H1 (cell line): ENCODE measurements around the gene GPD1L. TPM values are rescaled to one million over a fixed set of nuclear protein-coding genes. Genes with fewer than 3 reads are reported as not detected.

Experiments
- CTCF ChIA-PET: fragments of 300-600 bp; sonication (Branson Sonifier 250); formaldehyde crosslinking; loops from one replicate; lab custom pipeline; 2021; ENCODE audit not compliant: partially characterized antibody; lab: Charles Lee
- POLR2A ChIA-PET: fragments of 300-600 bp; sonication (Branson Sonifier 250); formaldehyde crosslinking; loops from one replicate; lab custom pipeline; 2021; ENCODE audit warnings: inconsistent platforms; ENCODE audit not compliant: partially characterized antibody; lab: Charles Lee
- DNase-seq, 2 experiments: peaks; one replicate each; pipeline versions ENCODE4 v3.0.0 to v3.0.0-alpha.2; 2010 to 2022; ENCODE audit warnings: low spot score in 2 of 2, low read depth in 1 of 2, mixed read lengths in 1 of 2
- FAIRE-seq: peaks from 2 replicates; lab custom pipeline; 2011; peaks lifted over from hg19 to GRCh38; lab: Jason Lieb, UNC
- H2AFZ ChIP-seq: 2 replicates; pipeline ENCODE4 v1.8.1; 2012; ENCODE audit warnings: low read length, inconsistent platforms
- H2AK5ac ChIP-seq: 2 replicates; pipeline ENCODE4 v1.6.1; 2013; ENCODE audit warnings: low read depth, low read length
- H2BK120ac ChIP-seq: replicated peaks from 2 replicates; pipeline ENCODE3; 2013; ENCODE audit warnings: low read depth, low read length, inconsistent platforms
- H2BK12ac ChIP-seq: 2 replicates; pipeline ENCODE4 v1.6.1; 2013; ENCODE audit warnings: low read depth, low read length
- H2BK15ac ChIP-seq: 2 replicates; pipeline ENCODE4 v1.6.1; 2013; ENCODE audit warnings: low read length
- H2BK20ac ChIP-seq: 2 replicates; pipeline ENCODE4 v1.6.1; 2013; ENCODE audit warnings: low read length
- H2BK5ac ChIP-seq: 2 replicates; pipeline ENCODE4 v1.6.1; 2013; ENCODE audit warnings: low read depth, low read length
- H3K14ac ChIP-seq: 2 replicates; pipeline ENCODE4 v1.6.1; 2013; ENCODE audit warnings: inconsistent platforms; ENCODE audit not compliant: insufficient read length
- H3K18ac ChIP-seq: 2 replicates; pipeline ENCODE4 v1.6.1; 2013; ENCODE audit warnings: low read length; ENCODE audit errors: extremely low read depth
- H3K23ac ChIP-seq: 2 replicates; pipeline ENCODE4 v1.6.1; 2013; ENCODE audit warnings: inconsistent platforms; ENCODE audit not compliant: insufficient read length
- H3K23me2 ChIP-seq: 2 replicates; pipeline ENCODE4 v1.6.1; 2013; ENCODE audit warnings: low read depth, low read length
- H3K27ac ChIP-seq: 2 replicates; pipeline ENCODE4 v1.6.1; 2011; ENCODE audit warnings: low read depth, low read length, inconsistent platforms
- H3K27me3 ChIP-seq, 4 experiments: replicated peaks in 1 of 4; 1 replicate in 1 of 4; 2 replicates in 3 of 4; pipeline versions ENCODE4 v1.6.1 to v1.8.1; 2011 to 2013; ENCODE audit warnings: low read length in 3 of 4, mild to moderate bottlenecking in 3 of 4, inconsistent platforms in 2 of 4, mixed read lengths in 2 of 4, moderate library complexity in 1 of 4; ENCODE audit not compliant: control insufficient read depth in 3 of 4, insufficient read depth in 3 of 4; ENCODE audit errors: extremely low read depth in 1 of 4
- H3K36me3 ChIP-seq, 4 experiments: 2 replicates each; pipeline versions ENCODE4 v1.6.1 to v1.8.1; 2011 to 2013; ENCODE audit warnings: mild to moderate bottlenecking in 4 of 4, low read length in 3 of 4, moderate library complexity in 2 of 4, control low read depth in 1 of 4, inconsistent platforms in 1 of 4; ENCODE audit not compliant: insufficient read depth in 4 of 4, control insufficient read depth in 2 of 4
- H3K4ac ChIP-seq: replicated peaks from 2 replicates; pipeline ENCODE3; 2013; ENCODE audit warnings: low read length, low read depth, mixed read lengths, inconsistent platforms; ENCODE audit not compliant: insufficient read length
- H3K4me1 ChIP-seq, 4 experiments: replicated peaks in 1 of 4; 1 replicate in 1 of 4; 2 replicates in 3 of 4; pipeline versions ENCODE4 v1.6.1 to v1.8.1; 2011 to 2013; ENCODE audit warnings: low read length in 3 of 4, inconsistent platforms in 2 of 4, mixed read lengths in 1 of 4; ENCODE audit not compliant: insufficient read depth in 4 of 4, control insufficient read depth in 3 of 4
- H3K4me2 ChIP-seq, 2 experiments: 2 replicates each; pipeline versions ENCODE4 v1.6.1 to v1.8.1; 2011 to 2013; ENCODE audit warnings: low read depth in 2 of 2, low read length in 2 of 2, control low read depth in 1 of 2, inconsistent platforms in 1 of 2, mild to moderate bottlenecking in 1 of 2; ENCODE audit not compliant: insufficient read depth in 1 of 2
- H3K4me3 ChIP-seq, 4 experiments: fragments of 200-600, 300-600 bp in 1 of 4; sonication (generic), shearing (Covaris generic), sonication (Bioruptor Twin) in 1 of 4; 2 replicates each; pipeline versions ENCODE4 v1.5.1 to v1.8.1; 2011 to 2016; ENCODE audit warnings: low read length in 4 of 4, low read depth in 3 of 4, control low read depth in 2 of 4, inconsistent platforms in 2 of 4, mild to moderate bottlenecking in 2 of 4, mixed read lengths in 1 of 4, moderate library complexity in 1 of 4; ENCODE audit not compliant: insufficient read depth in 2 of 4; ENCODE audit errors: extremely low read depth in 1 of 4
- H3K56ac ChIP-seq: replicated peaks from 2 replicates; pipeline ENCODE3; 2013; ENCODE audit warnings: low read depth, mild to moderate bottlenecking, mixed read lengths, low read length, inconsistent platforms; ENCODE audit not compliant: insufficient read length
- H3K79me1 ChIP-seq: 2 replicates; pipeline ENCODE4 v1.6.1; 2013; ENCODE audit warnings: low read depth, low read length, control low read depth
- H3K79me2 ChIP-seq, 2 experiments: 2 replicates each; pipeline versions ENCODE4 v1.6.1 to v1.8.1; 2012 to 2013; ENCODE audit warnings: low read length in 2 of 2, mild to moderate bottlenecking in 2 of 2, inconsistent platforms in 1 of 2; ENCODE audit not compliant: insufficient read depth in 2 of 2, control insufficient read depth in 1 of 2
- H3K9ac ChIP-seq, 4 experiments: replicated peaks in 1 of 4; 1 replicate in 1 of 4; 2 replicates in 3 of 4; pipeline versions ENCODE4 v1.6.1 to v1.8.1; 2011 to 2013; ENCODE audit warnings: low read depth in 3 of 4, low read length in 3 of 4, control low read depth in 2 of 4, mild to moderate bottlenecking in 2 of 4, moderate library complexity in 2 of 4, inconsistent platforms in 1 of 4; ENCODE audit errors: extremely low read depth in 1 of 4
- H3K9me3 ChIP-seq, 2 experiments: 2 replicates each; pipeline versions ENCODE4 v1.6.1 to v1.8.1; 2012 to 2013; ENCODE audit warnings: mild to moderate bottlenecking in 2 of 2, moderate library complexity in 2 of 2, control low read depth in 1 of 2, inconsistent platforms in 1 of 2, low read depth in 1 of 2, low read length in 1 of 2, mixed read lengths in 1 of 2; ENCODE audit not compliant: insufficient read depth in 2 of 2
- H4K20me1 ChIP-seq, 2 experiments: replicated peaks in 1 of 2; 2 replicates each; pipeline versions ENCODE3 to v1.8.1; 2011 to 2013; ENCODE audit warnings: inconsistent platforms in 2 of 2, low read length in 2 of 2, mild to moderate bottlenecking in 1 of 2; ENCODE audit not compliant: insufficient read depth in 2 of 2, control insufficient read depth in 1 of 2
- H4K5ac ChIP-seq: 2 replicates; pipeline ENCODE4 v1.6.1; 2013; ENCODE audit warnings: low read length, low read depth, mixed read lengths, inconsistent platforms; ENCODE audit not compliant: insufficient read length
- H4K8ac ChIP-seq: 2 replicates; pipeline ENCODE4 v1.8.0; 2013; ENCODE audit warnings: mild to moderate bottlenecking, moderate library complexity, low read length, inconsistent platforms; ENCODE audit not compliant: insufficient read depth; ENCODE audit errors: extremely low read depth
- H4K91ac ChIP-seq: replicated peaks from 2 replicates; pipeline ENCODE3; 2013; ENCODE audit warnings: low read length, mixed read lengths, inconsistent platforms; ENCODE audit not compliant: insufficient read length
- BRCA1 ChIP-seq: IDR thresholded peaks from 2 replicates; pipeline ENCODE4 v1.6.1; 2012; ENCODE audit warnings: low read depth, low read length, improper control_type of control experiment
- HDAC6 ChIP-seq: IDR thresholded peaks from one replicate; pipeline ENCODE4 v1.7.1; 2012; ENCODE audit warnings: low read depth, mild to moderate bottlenecking, inconsistent platforms, low read length, moderate library complexity
- SIN3A ChIP-seq, 2 experiments: IDR thresholded peaks in 1 of 2; conservative IDR thresholded peaks in 1 of 2; 2 replicates each; pipeline ENCODE4 v1.6.1; 2011 to 2012; ENCODE audit warnings: low read length in 2 of 2, improper control_type of control experiment in 1 of 2, low read depth in 1 of 2, mild to moderate bottlenecking in 1 of 2
- USF2 ChIP-seq: IDR thresholded peaks from 2 replicates; pipeline ENCODE4 v1.6.1; 2011; ENCODE audit warnings: low read length, improper control_type of control experiment
- whole genome bisulfite sequencing, 2 experiments: shearing (Covaris generic) in 1 of 2; methylation state at CpG; one replicate each; pipeline versions ENCODE4 v1.1.6 to v1.1.7; 2013 to 2015; ENCODE audit warnings: low lambda C conversion rate in 2 of 2, mixed read lengths in 2 of 2, inconsistent platforms in 1 of 2, low coverage in 1 of 2, missing lambda C conversion rate in 1 of 2; ENCODE audit not compliant: insufficient replicate concordance in 2 of 2, insufficient coverage in 1 of 2, insufficient read length in 1 of 2; ENCODE audit errors: extremely low coverage in 1 of 2, missing lambda C conversion rate in 1 of 2; 5-methylcytosine and 5-hydroxymethylcytosine counted together
- polyA plus RNA-seq, 7 experiments: library from polyadenylated mRNA; depleted of rRNA in 3 of 7; stranded (reverse) in 5 of 7; unstranded in 2 of 7; fragments of >200 nt in 5 of 7; fragments of 200-250 nt in 2 of 7; gene quantifications; 1 replicate in 5 of 7; 2 replicates in 1 of 7; 4 replicates in 1 of 7; pipeline versions ENCODE4 v1.2.1 to v1.2.3, GENCODE V29; 2011 to 2013; ENCODE audit warnings: missing spikeins in 2 of 7, mixed read lengths in 2 of 7
- total RNA-seq: library from RNA; stranded (reverse); fragmentation: NEBNext Ultra II Directional; extraction: Animal tissue kit (Norgen Biotek cat#: 25700); gene quantifications from 2 replicates; pipeline ENCODE4 v1.2.1, GENCODE V29; 2021

The GPD1L gene
- total and polyA plus RNA-seq, 2 of the 8 experiments (the other 6 are each of a cell fraction or from before 2014, with no cell fraction given) = 2.4 to 8.4 TPM

GRCh38 chr3:32095431-32095830 is 11.0 kb upstream of the GPD1L start:
- Histone ChIP-seq H3K9me3 (peaks cover 0 to 4% of the 10 kb centered on the region in 2 experiments; a peak in 1 of 4 replicates), H2BK120ac (no peak overlapping the region), H4K8ac (no peak overlapping the region), H2BK5ac (no peak overlapping the region), H4K5ac (no peak overlapping the region), H3K79me1 (no peaks in the 10 kb centered on the region), H3K4me1 (no peaks in the 10 kb centered on the region), H4K91ac (no peak overlapping the region), H3K4me3 (no peak overlapping the region), H3K36me3 (no peaks in the 10 kb centered on the region), H3K9ac (no peak overlapping the region), H3K14ac (no peak overlapping the region), H3K4ac (no peak overlapping the region), H3K79me2 (no peaks in the 10 kb centered on the region), H3K56ac (no peak overlapping the region), H3K27me3 (no peaks in the 10 kb centered on the region), H2BK15ac (no peak overlapping the region), H2BK20ac (no peak overlapping the region), H3K23me2 (no peaks in the 10 kb centered on the region), H3K27ac (no peak overlapping the region), H2BK12ac (no peak overlapping the region), H3K18ac (no peak overlapping the region), H3K4me2 (no peak overlapping the region), H2AK5ac (no peak overlapping the region), H4K20me1 (no peaks in the 10 kb centered on the region), H2AFZ (no peak overlapping the region), H3K23ac (no peak overlapping the region)
- no peak for FAIRE-seq
- ChIA-PET CTCF (interaction anchor here (1.4 kb wide), 1 partner anchor 82 kb away, joined by 3 read pairs; no protein-coding TSS in a partner anchor), POLR2A (no interaction called here)
- DNase-seq = no peak
- WGBS, 2 experiments = 69% methylated on average over 3 of the region's 3 CpGs; no CpG with 5 or more reads in 1 of the 2 experiments
- TF ChIP-seq HDAC6 (no peak), USF2 (no peak), SIN3A (conservative IDR thresholded peaks at IDR 0.05 in 1 of 2, IDR thresholded peaks at IDR 0.05 in 1 of 2; ENCODE audit: low read depth in 1 of 2, low read length in 2 of 2) (no peak), BRCA1 (no peak)
